ENCODE data around the gene PEX14.

DNA sequence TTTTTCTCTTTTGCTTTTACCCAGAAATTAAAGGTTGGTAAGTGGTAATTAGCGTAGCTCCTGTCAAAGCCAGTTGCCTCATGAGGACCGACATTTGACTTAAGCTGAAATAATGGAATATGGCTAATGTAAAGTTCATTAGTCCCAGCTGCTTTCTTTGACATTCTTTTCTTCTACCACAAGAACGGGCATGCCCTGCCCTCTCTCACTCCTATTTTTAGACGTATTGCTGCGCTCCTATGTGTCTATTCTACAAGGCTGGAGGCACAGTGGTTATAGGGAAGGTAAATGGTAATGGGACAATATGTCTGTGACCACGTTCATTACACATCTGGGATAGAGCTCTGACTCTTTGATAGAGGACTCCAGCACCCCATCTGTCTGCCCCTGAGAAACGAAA, 18.1 kb upstream of the PEX14 start:
- TF ChIP-seq, protein P1, sequence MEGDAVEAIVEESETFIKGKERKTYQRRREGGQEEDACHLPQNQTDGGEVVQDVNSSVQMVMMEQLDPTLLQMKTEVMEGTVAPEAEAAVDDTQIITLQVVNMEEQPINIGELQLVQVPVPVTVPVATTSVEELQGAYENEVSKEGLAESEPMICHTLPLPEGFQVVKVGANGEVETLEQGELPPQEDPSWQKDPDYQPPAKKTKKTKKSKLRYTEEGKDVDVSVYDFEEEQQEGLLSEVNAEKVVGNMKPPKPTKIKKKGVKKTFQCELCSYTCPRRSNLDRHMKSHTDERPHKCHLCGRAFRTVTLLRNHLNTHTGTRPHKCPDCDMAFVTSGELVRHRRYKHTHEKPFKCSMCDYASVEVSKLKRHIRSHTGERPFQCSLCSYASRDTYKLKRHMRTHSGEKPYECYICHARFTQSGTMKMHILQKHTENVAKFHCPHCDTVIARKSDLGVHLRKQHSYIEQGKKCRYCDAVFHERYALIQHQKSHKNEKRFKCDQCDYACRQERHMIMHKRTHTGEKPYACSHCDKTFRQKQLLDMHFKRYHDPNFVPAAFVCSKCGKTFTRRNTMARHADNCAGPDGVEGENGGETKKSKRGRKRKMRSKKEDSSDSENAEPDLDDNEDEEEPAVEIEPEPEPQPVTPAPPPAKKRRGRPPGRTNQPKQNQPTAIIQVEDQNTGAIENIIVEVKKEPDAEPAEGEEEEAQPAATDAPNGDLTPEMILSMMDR (IDR thresholded peaks at IDR 0.05), result no peak
- no peak for TF ChIP-seq POLR2A (IDR thresholded peaks at IDR 0.05)

All from breast epithelium (tissue), 3 donors.